Neuron (in vitro differentiated cells): ENCODE results near the gene CHMP4A.
"Not testable (repeated sequence)": the region's sequence is repeated elsewhere in the genome, so short reads cannot be mapped to it uniquely, and the experiment has no call there.

Source experiments
- H2AFZ ChIP-seq: one replicate; pipeline ENCODE4 v1.6.1; 2013; ENCODE audit warnings: low read depth, mild to moderate bottlenecking, inconsistent platforms, low read length, moderate library complexity
- H3K27me3 ChIP-seq: one replicate; pipeline ENCODE4 v1.6.1; 2013; ENCODE audit warnings: low read length; ENCODE audit not compliant: insufficient read depth
- H3K36me3 ChIP-seq: one replicate; pipeline ENCODE4 v1.6.1; 2013; ENCODE audit warnings: low read length; ENCODE audit not compliant: insufficient read depth
- H3K4me1 ChIP-seq: one replicate; pipeline ENCODE4 v1.6.1; 2013; ENCODE audit warnings: low read length; ENCODE audit not compliant: insufficient read depth
- H3K4me3 ChIP-seq: 2 replicates; pipeline ENCODE4 v1.5.1; 2013; ENCODE audit warnings: mild to moderate bottlenecking, low read length, moderate library complexity
- H3K9me3 ChIP-seq: one replicate; pipeline ENCODE4 v1.6.1; 2013; ENCODE audit warnings: low read length

The CHMP4A gene

DNA sequence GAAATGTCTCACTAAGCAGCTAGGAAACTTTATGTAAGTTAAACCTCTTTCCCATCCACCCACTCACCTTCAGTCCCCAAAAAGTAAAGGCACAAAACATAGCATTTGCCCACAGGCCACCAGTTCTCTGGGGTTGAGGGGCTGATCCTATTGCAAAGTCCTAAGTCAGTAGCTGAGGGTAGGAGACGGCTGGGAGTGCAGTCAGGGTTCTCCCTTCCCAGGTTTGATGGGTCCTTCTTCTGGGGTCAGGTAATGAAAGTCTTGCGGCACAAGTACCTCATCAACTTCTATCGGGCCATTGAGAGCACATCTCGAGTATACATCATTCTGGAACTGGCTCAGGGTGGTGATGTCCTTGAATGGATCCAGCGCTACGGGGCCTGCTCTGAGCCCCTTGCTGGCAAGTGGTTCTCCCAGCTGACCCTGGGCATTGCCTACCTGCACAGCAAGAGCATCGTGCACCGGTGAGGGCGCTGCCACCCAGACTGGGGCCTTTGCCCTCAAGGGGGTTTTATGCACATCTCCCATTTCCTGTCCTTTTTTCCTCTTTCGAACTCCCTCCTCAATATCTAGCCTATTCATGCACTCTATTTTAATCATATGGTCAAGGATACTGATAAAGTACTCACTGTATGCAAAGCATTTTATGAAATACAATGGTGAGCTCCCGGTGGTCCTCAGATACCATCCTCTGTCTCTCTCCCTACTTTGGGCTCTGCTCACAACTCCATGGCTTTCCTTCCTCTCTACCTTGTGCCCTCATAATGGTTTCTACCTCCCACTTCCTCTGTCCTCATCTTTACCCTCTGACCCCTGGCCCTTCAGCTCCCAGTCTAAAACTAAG lies 6.8 kb downstream of the CHMP4A start:
- no peaks in the 10 kb centered on the region for H3K4me1 ChIP-seq
- H3K27me3 ChIP-seq, result no peaks in the 10 kb centered on the region
- H2AFZ ChIP-seq, result no peak overlapping the region
- peaks cover 69% of the 10 kb centered on the region for H3K36me3 ChIP-seq
- H3K4me3 ChIP-seq, result no peak overlapping the region
- H3K9me3 ChIP-seq, result peaks cover 3% of the 10 kb centered on the region

DNA sequence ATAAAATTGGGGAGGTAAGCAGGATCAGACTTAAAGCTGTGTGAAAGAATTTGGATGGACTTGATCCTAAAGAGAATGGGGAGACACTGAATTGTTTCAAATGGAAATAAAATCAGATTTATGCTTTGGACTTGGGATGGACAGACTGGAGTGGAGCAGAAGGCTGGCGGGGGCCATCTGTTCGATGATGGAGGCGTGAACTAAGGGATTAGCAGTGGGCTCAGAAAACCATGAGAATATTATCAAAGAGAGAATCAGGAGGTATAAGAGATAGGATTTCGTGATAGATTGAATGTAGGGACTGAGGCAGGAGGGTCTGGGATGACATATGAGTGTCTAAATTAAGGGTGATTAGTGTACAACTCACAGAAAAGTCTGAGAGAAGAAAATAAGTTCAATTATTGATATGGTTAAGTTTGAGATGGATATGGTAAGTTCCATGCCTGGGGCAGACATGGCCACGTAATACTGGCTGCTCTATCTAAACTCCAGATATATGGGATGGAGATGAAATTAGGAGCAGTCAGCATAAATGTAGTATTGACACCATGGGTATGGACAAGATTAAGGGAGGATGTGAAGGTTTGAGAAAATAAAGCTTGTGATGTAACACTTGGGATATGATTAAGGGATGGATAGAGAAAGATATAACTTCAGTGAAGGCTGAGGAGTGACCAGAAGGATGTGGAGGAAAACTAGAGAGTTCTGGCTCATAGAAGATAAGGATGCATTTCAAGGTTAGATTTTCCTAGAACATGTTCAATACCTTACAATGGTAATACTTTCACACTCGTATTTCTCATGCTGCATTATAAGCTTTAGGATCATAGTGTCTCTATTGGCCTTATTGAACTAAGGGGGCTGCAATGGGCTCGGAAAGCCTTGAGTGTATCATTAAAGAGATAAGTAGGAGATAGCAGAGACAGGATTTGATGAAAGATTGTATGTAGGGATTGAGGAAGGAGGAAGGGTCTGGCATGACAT lies 8.8 kb downstream of the CHMP4A start:
- Histone ChIP-seq H2AFZ (no peak overlapping the region), H3K9me3 (peaks cover 4% of the 10 kb centered on the region), H3K4me1 (no peaks in the 10 kb centered on the region), H3K27me3 (no peaks in the 10 kb centered on the region), H3K4me3 (no peak overlapping the region), H3K36me3 (peaks cover 56% of the 10 kb centered on the region)

DNA sequence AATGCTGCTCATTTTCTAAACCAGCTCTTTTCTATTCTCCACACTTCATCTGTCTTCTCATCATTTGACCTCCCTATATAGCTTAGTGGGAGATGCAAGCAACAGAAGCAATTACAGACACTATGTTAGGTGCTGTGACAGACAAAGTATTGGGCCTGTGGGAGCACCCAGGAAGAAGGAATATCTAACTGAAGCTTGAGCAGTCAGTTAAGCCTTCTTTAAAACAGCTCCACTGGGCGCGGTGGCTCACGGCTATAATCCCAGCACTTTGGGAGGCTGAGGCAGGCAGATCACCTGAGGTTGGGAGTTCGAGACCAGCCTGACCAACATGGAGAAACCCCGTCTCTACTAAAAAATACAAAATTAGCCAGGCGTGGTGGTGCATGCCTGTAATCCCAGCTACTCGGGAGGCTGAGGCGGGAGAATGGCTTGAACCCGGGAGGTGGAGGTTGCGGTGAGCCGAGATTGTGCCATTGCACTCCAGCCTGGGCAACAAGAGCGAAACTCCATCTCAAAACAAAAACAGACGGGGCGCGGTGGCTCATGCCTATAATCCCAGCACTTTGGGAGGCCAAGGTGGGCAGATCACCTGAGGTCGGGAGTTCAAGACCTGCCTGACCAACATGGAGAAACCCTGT lies 9.9 kb downstream of the CHMP4A start:
- not testable (repeated sequence) for H3K27me3 ChIP-seq, H3K4me3 ChIP-seq, H3K4me1 ChIP-seq, H3K9me3 ChIP-seq, H2AFZ ChIP-seq
- peaks cover 57% of the 10 kb centered on the region for H3K36me3 ChIP-seq

DNA sequence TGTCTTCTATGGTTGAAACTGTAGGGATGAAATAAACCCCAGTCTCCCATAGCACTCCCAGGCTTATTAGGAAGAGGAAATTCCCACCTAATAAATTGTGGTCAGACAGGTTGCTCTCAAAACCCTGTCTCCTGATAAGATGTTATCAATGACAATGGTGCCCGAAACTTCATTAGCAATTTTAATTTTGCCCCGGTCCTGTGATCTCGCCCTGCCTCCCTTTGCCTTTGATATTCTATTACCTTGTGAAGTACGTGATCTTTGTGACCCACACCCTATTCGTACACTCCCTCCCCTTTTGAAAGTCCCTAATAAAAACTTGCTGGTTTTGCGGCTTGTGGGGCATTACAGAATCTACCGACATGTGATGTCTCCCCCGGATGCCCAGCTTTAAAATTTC lies 10.8 kb downstream of the CHMP4A start:
- not testable (repeated sequence) for H3K4me1 ChIP-seq, H3K27me3 ChIP-seq, H2AFZ ChIP-seq, H3K9me3 ChIP-seq, H3K4me3 ChIP-seq
- H3K36me3 ChIP-seq, result peaks cover 49% of the 10 kb centered on the region

DNA sequence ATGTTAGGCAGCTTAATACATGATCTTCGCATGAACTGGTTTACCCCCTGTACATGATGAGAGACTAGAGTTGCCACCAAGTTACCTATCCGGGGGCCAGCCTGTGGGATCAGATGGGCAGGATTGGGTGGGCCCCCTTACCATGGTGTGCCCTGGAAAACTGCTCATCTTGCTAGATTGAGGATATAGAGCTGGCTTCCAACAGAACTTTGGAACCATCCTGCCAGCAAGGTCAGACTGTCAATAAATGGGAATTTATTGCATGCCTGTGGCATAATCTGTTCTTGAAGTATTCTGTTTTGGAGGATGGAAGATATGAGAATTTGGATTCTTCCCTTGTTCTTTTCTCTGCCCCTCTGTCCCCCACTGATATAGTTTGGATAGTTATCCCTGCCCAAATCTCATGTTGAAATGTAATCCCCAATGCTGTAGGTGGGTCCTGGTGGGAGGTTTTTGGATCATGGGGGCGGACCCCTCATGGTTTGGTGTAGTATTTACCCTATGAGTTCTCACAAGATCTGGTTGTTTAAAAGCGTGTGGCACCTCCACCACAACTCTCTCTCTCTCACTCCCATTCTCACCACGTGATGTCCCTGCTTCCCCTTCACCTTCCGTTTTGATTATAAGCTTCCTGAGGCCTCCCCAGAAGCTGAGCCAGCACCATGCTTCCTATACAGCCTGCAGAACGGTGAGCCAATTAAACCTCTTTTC lies 14.3 kb downstream of the CHMP4A start:
- no peak overlapping the region for H2AFZ ChIP-seq
- peaks cover 18% of the 10 kb centered on the region for H3K4me1 ChIP-seq
- no peak overlapping the region for H3K4me3 ChIP-seq
- no peaks in the 10 kb centered on the region for H3K27me3 ChIP-seq
- H3K36me3 ChIP-seq, result peaks cover 23% of the 10 kb centered on the region
- peaks cover 4% of the 10 kb centered on the region for H3K9me3 ChIP-seq

DNA sequence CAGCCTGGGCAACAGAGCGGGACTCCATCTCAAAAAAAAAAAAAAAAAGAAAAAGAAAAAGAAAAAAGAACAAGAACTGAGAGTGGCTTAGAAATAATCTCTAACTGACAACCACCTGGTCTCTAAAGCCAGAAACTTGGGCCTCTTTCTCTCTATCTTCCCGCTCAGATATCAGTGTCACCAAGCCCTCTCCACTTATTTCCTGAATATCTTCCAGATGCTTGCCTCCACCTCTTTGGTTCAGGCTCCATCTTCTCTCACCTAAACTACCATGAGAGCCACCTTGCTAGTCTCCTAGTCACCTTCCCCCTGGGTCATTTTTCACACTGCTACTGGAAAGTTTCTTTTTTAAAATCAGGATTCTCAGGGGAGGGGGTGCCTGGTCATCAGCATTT lies 16.2 kb downstream of the CHMP4A start:
- Histone ChIP-seq H3K9me3 (peaks cover 4% of the 10 kb centered on the region), H2AFZ (no peak overlapping the region), H3K27me3 (no peaks in the 10 kb centered on the region), H3K4me3 (peak overlapping the region; percentile 5), H3K36me3 (peaks cover 30% of the 10 kb centered on the region), H3K4me1 (peaks cover 21% of the 10 kb centered on the region)

DNA sequence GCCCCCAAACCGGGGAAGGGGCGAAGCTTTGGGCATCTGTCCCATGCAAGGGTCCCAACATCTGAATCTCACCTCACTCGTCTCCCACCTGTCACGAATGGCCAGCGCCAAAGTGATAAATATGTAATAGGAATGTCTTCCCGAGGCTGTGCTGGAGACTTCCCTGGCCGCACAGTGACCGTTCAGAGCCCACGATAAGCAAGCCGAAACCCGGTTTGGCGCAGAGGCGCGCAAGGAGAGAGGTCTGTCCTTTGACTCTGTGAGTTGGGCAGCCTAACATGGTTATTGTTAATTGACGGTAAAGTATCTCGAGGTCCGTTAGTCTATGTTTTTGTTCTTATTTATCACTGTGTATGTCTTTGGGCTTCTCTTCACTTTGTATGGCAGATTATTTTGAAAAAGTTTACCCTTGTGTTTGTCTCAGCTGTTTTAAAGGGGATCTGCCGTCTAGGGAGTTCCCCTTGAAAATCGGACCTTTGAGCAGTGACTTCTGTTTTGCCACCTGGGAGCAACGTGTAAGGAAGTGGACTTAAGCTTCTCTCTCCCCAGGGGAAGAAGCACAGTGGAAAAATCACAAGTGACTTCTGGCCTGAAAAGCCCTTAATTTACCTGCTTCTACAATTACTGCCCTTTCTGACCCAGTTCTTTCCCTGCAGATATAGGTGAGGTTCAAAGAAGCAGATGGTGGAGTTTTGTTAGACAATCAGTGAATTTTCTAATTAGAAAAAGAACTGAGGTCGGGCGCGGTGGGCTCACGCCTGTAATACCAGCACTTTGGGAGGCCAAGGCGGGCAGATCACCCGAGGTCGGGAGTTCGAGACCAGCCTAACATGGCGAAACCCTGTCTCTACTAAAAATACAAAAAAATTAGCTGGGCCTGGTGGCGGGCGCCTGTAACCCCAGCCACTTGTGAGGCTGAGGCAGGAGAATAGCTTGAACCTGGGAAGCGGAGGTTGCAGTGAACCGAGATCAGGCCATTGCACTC lies 16.9 kb downstream of the CHMP4A start:
- Histone ChIP-seq H3K27me3 (no peaks in the 10 kb centered on the region), H3K9me3 (peaks cover under 1% of the 10 kb centered on the region), H2AFZ (peak overlapping the region; percentile 78), H3K4me1 (peaks cover 21% of the 10 kb centered on the region), H3K36me3 (peaks cover 31% of the 10 kb centered on the region), H3K4me3 (peak overlapping the region; percentile 77)

DNA sequence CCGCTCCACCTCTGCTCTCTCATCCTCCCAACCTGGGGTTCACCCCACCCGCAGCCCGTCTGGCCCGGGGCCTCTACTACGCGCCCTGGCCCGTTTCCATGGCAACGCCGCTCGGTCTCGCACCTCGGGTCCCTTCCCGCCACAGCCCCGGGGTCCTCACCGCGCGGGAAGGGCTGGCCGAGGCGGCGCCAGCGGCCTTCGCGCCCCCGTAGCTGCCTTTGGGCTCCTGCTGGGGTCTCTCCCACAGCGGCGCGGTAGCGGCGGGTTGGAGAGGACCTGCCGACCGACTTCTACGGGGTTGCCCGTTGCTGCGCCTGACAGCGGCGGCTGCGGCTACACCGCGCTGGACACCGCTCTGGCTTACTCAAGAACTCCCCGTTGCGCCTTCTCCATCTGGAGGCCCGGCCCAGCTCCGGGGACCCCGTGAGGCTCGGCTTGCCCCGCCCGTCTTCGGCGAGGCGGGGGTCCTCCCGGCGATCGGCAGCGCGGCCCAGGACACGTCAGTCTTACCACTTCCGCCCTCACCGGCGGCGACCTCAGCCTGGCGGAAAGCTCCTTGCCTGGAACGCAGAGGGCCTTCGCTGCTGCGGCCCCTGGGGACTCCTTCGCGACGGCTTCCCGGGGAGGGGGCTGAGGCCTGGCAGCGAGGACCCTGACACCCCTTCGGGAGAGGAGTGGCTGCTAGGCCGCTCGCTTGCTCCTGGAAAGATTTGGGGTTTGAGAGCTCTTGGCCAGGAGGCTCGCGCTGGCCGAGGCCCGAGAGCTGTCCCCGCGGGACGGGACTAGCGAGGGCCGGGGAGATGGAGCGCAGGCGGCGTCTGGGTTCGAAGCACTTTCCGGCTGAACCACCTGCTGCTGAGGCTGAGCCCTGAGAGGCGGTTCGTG lies 17.9 kb downstream of the CHMP4A start, which contains the start of gene TM9SF1:
TSS of gene TM9SF1 (minus strand) at position 256 of the 885 bp plus-strand sequence. CDS start 422 bp downstream, outside the sequence.
- Histone ChIP-seq H3K9me3 (no peaks in the 10 kb centered on the region), H2AFZ (peak within 1 kb of the TSS; percentile 78), H3K4me1 (peaks cover 21% of the 10 kb centered on the region), H3K27me3 (no peaks in the 10 kb centered on the region), H3K36me3 (peaks cover 32% of the 10 kb centered on the region), H3K4me3 (peak within 1 kb of the TSS; percentile 77)

DNA sequence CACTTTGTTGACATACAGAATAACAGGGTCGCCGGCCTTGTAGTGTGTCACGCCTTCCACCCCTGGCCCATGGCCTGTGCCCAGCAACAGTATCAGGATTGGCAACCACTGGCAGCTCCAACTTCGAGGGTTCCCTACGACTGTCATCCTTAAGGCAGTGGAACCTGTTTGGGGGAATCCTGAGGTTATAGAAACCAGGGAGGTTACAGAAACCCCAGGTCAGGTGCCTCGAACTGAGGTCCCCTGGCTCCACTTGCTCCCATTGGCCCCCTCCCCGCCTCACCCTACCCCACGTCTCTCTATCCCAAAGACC lies 18.5 kb downstream of the CHMP4A start:
- Histone ChIP-seq H2AFZ (peak overlapping the region; percentile 78), H3K27me3 (no peaks in the 10 kb centered on the region), H3K36me3 (peaks cover 36% of the 10 kb centered on the region)

DNA sequence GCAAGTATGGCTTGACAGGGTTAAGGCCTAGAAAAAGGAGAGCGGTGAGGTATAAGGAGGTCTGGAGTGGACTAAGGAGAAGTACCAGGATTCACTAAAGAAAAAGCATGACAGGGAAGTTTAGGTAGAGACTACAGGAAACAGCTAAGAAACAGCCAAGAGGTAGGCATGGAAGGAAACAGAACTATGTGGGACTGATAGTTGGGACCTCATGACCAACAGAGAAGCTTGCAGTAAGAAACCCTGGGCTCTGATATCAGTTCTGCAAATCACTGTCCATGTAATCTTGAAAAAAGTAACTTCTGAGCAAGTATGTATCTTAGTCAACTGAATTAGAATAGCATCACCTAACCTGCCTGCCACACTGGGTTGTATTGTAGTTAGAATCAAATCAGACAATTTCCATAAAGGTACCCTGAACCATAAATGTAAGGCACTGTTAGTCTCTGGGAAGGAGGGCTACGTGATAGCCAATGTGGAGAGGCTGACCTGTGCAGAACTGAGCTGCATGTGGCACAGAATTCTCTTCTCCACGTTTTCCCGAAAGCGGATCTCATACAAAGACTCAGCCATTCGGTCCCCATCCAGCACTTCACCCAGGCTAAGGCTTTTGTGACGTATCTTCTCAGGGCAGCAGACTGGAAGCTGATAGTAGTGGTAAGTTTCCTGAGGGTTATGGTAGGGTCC lies 19.0 kb downstream of the CHMP4A start:
- H3K36me3 ChIP-seq, result peaks cover 36% of the 10 kb centered on the region
- H3K9me3 ChIP-seq, result no peaks in the 10 kb centered on the region
- peak overlapping the region; percentile 77 for H3K4me3 ChIP-seq

More for the DNA sequence above, 18.5 kb downstream of the CHMP4A start:
- Histone ChIP-seq H3K4me1 (peaks cover 21% of the 10 kb centered on the region), H3K4me3 (peak overlapping the region; percentile 77), H3K9me3 (no peaks in the 10 kb centered on the region)

More for the DNA sequence above, 19.0 kb downstream of the CHMP4A start:
- Histone ChIP-seq H3K4me1 (peaks cover 25% of the 10 kb centered on the region), H2AFZ (no peak overlapping the region), H3K27me3 (no peaks in the 10 kb centered on the region)
